Stimulated activated CD4-positive, alpha-beta T cell treated with anti-CD3 and anti-CD28 coated beads, Interleukin-4, amount 100 ng/mL, for 4 hours (primary cell): ENCODE results near the gene FCRL3.

Source experiments
- DNase-seq, 2 experiments: peaks; one replicate each; pipeline ENCODE4 v3.0.0-alpha.2; 2020

The FCRL3 gene

GRCh38 chr1:157682710-157683437, 17.7 kb downstream of the FCRL3 start:
- DNase-seq, result no peak

- no peak for DNase-seq
These were observed 21.8 kb downstream of the FCRL3 start for GRCh38 chr1:157678721-157679120.

GRCh38 chr1:157673008-157673407, 27.6 kb downstream of the FCRL3 start:
- DNase-seq, result no peak

- DNase-seq, result no peak
These were observed 28.7 kb downstream of the FCRL3 start for GRCh38 chr1:157671895-157672294.

GRCh38 chr1:157659576-157660247, 40.9 kb downstream of the FCRL3 start:
- no peak for DNase-seq

- DNase-seq, result no peak
These were observed 42.0 kb downstream of the FCRL3 start for GRCh38 chr1:157658571-157658970.

GRCh38 chr1:157653494-157653873, 47.1 kb downstream of the FCRL3 start:
- no peak for DNase-seq

GRCh38 chr1:157652859-157653493, 47.6 kb downstream of the FCRL3 start:
- no peak for DNase-seq

GRCh38 chr1:157648317-157648716, 52.3 kb downstream of the FCRL3 start:
- no peak for DNase-seq

GRCh38 chr1:157646144-157646543, 54.4 kb downstream of the FCRL3 start:
- no peak for DNase-seq

- DNase-seq, result no peak
These were observed 59.4 kb downstream of the FCRL3 start for GRCh38 chr1:157641177-157641576.

- no peak for DNase-seq
These were observed 60.8 kb downstream of the FCRL3 start for GRCh38 chr1:157639800-157640199.

- DNase-seq, result no peak
These were observed 71.8 kb downstream of the FCRL3 start for GRCh38 chr1:157628773-157629172.
